Glutamatergic neuron (in vitro differentiated cells): ENCODE data around the gene FCN2. TPM values are rescaled to one million over a fixed set of nuclear protein-coding genes. Genes with fewer than 3 reads are reported as not detected.

Experiments
- DNase-seq: peaks from one replicate; pipeline ENCODE4 v3.0.0; 2022
- H3K27ac Mint-ChIP-seq: one replicate; pipeline ENCODE4 v1.8.0; 2020; ENCODE audit warnings: mild to moderate bottlenecking, mixed read lengths, inconsistent platforms; ENCODE audit not compliant: unreplicated experiment
- H3K27me3 Mint-ChIP-seq: one replicate; pipeline ENCODE4 v1.8.0; 2020; ENCODE audit warnings: mild to moderate bottlenecking, moderate library complexity, mixed read lengths, inconsistent platforms; ENCODE audit not compliant: unreplicated experiment
- H3K36me3 Mint-ChIP-seq: one replicate; pipeline ENCODE4 v1.8.0; 2020; ENCODE audit warnings: mild to moderate bottlenecking, mixed read lengths, inconsistent platforms; ENCODE audit not compliant: unreplicated experiment
- H3K4me1 Mint-ChIP-seq: one replicate; pipeline ENCODE4 v1.8.0; 2020; ENCODE audit warnings: mild to moderate bottlenecking, low read depth, mixed read lengths, inconsistent platforms; ENCODE audit not compliant: unreplicated experiment
- H3K4me3 Mint-ChIP-seq: one replicate; pipeline ENCODE4 v1.8.0; 2020; ENCODE audit warnings: mild to moderate bottlenecking, mixed read lengths, inconsistent platforms; ENCODE audit not compliant: unreplicated experiment
- H3K9me3 Mint-ChIP-seq: one replicate; pipeline ENCODE4 v1.8.0; 2020; ENCODE audit warnings: mild to moderate bottlenecking, moderate library complexity, mixed read lengths, inconsistent platforms; ENCODE audit not compliant: unreplicated experiment
- CTCF ChIP-seq: fragments of 200-600 bp; sonication (generic); IDR thresholded peaks from one replicate; pipeline ENCODE4 v1.5.0; 2021; ENCODE audit not compliant: partially characterized antibody, unreplicated experiment
- microRNA-seq: library from miRNA; unstranded; fragments of <30 nt; microRNA quantifications from one replicate; pipeline ENCODE4, GENCODE V29; 2020; ENCODE audit not compliant: unreplicated experiment
- total RNA-seq: library from RNA; stranded (reverse); fragmentation: NEBNext Ultra II Directional; extraction: Animal tissue kit (Norgen Biotek cat#: 25700); gene quantifications from one replicate; pipeline ENCODE4 v1.2.1, GENCODE V29; 2021; ENCODE audit not compliant: unreplicated experiment

Gene FCN2
- total RNA-seq, 1 donor from 2014 or later: not detected

- Mint-ChIP-seq H3K36me3 (no peaks in the 10 kb centered on the region), H3K9me3 (peaks cover 2% of the 10 kb centered on the region), H3K4me1 (peaks cover 8% of the 10 kb centered on the region), H3K4me3 (no peak overlapping the region), H3K27me3 (peaks cover 3% of the 10 kb centered on the region), H3K27ac (no peak overlapping the region)
- DNase-seq: no peak
- no peak for TF ChIP-seq CTCF
These were observed 55.9 kb downstream of the FCN2 start for GRCh38 chr9:134936346-134937163.

Small RNAs within 50 kb of the gene (microRNA-seq; reads per million reads assigned to microRNA genes)
- gene MIR3689A: not detected
- gene MIR3689B: not detected
- not detected for gene MIR3689C
- not detected for gene MIR3689D1
- gene MIR3689D2: not detected
- not detected for gene MIR3689E
- gene MIR3689F: not detected

Other genes with a start within 250 kb of the FCN2 start
- gene COL5A1, start 239.0 kb upstream of the FCN2 start, total RNA-seq: 28.9 TPM
- gene FCN1, start 37.1 kb downstream of the FCN2 start, total RNA-seq: not detected
- gene OLFM1, start 206.9 kb downstream of the FCN2 start, total RNA-seq: 387 TPM